ENCODE data around the gene PARD6G.
"Not testable (repeated sequence)": the region's sequence is repeated elsewhere in the genome, so short reads cannot be mapped to it uniquely, and the experiment has no call there.

The PARD6G gene

DNA sequence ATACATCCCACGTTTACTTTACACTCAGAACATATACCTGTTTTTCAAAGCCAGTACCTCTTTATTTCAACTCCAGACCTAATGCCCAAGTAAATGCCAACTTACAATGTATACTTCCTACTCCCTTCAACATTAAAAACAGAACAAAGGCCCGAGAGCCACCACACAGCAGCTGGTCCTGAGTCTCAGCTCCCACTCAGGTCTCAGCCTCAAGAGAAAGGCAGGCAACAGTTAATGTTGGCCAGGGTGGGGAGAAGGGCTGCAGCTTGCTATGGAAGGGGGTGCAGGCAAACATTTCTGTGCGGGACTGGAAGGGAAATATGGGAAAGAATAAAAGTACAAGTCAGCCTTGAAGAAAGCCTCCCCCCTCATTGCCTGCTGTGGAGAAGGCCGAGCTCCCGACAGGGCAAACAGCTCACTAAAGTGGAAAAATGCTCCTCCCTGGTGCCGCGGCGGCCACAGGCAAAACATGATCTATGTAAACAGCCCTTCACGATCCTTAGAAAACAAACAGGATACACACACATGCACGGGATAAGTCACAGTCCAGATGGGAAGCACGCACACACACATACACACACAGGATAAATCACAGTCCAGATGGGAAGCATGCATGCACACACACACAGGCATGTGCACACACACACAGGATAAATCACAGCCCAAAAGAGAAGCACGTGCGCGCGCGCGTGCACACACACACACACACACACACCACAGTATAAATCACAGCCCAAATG, 70.8 kb downstream of the PARD6G start:
- in situ Hi-C loops (cut with HindIII; ENCODE audit: low sequenced_read_pairs), result no loop called here

DNA sequence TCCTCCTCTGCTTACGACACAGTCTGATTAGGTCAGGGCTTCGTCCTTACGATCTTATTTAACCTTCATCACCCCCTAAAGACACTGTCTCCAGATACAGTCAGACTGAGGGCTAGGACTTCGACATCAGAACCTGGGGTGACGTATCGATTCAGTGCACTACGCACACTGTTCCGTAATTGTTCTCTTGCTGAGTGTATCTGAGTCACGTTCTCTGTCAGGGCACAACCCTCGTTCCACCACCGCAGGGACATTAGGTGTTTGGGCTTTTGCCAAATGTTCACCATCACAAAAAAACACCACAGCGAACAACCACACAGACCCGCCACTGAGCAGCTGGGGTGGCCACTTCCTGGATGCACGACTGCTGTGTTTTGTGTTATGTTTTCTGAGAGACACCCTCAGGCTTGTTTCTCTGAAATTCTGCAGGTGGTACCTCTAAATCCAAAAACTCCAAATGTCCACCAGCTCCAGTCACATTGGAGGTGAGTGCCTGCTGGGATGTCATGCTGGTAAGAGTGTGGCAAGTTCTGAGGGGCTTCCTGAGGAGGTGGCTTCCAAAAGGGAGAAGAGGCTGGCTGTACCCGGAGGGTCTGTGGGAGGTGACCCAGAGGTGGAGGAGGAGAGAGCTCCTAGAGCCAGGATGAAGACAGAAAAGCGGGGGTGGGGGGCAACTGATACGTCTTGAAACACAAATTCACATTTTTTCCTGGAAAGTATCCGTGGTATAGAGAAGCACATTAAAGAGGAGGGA, 71.7 kb downstream of the PARD6G start:
- in situ Hi-C loops (cut with HindIII; ENCODE audit: low sequenced_read_pairs), result no loop called here

DNA sequence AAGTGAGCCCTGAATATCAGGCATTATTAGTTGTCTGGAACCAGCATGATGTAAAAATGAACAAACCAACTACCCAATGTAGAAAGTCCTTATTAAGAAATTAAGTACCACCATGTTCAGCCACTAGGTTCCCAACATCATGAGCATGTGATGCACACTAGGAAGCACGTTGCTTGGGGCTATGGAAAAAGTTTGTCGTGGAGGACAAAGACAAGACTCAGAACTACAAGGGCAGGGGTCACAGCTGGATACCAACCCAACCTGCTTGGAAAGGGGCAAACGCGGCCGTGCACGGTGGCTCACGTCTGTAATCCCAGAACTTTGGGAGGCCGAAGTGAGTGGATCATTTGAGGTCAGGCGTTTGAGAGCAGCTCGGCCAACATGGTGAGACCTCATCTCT, 74.3 kb downstream of the PARD6G start:
- in situ Hi-C loops (cut with HindIII; ENCODE audit: low sequenced_read_pairs), result no loop called here

DNA sequence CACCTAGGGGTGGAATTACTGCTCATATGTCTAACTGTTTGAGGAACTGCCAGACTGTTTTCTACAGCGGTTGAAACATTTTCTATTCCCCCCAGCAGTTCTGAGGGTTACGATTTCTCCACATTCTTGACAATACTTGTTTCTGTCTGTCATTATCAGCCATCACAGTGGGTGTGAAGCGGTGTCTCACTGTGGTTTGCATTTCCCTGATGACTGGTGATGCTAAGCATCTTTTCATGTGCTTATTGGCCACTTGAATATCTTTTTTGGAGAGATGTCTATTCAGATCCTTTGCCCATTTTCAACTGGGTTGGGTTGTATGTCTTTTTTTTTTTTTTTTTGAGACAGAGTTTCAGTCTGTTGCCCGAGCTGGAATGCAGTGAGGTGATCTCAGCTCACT, 75.3 kb downstream of the PARD6G start:
- in situ Hi-C loops (cut with HindIII; ENCODE audit: low sequenced_read_pairs), result no loop called here

DNA sequence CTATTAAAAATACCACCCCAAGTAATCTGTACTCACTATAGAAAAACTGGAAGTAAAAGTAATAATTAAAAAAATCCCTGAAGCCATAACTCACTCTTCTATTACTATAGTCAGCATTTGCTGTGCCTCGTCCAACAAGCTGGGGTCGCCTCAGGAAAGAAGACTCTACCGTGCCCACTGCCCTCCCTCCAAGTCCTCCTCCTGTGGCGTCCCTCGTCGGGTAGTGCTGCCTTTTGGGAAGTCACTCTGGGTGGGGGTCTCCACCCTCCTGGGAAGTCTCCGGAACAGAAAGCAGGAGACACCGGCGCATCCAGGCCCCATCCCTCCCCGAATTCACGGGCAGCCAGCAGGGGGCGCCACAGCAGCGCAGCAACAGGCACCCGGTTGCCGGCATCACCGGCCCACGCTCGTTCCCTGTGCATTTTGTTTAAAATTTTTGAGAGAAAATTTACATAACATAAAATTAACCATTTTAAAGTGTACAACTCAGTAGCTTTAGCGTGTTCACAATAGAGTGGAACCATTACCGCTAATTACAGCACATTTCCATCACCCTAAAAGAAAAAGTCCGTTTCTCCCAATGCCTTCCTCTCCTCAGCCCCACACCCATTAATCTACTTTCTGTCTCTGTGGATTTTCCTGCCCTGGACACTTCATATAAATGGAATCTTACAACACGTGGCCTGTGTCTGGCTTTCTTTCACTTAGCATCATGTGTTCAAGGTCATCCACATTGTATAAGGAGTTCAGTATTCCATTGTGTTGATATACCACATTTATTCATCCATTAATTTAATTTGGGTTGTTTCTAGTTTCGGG, 76.1 kb downstream of the PARD6G start:
- in situ Hi-C loops (cut with HindIII; ENCODE audit: low sequenced_read_pairs), result no loop called here

DNA sequence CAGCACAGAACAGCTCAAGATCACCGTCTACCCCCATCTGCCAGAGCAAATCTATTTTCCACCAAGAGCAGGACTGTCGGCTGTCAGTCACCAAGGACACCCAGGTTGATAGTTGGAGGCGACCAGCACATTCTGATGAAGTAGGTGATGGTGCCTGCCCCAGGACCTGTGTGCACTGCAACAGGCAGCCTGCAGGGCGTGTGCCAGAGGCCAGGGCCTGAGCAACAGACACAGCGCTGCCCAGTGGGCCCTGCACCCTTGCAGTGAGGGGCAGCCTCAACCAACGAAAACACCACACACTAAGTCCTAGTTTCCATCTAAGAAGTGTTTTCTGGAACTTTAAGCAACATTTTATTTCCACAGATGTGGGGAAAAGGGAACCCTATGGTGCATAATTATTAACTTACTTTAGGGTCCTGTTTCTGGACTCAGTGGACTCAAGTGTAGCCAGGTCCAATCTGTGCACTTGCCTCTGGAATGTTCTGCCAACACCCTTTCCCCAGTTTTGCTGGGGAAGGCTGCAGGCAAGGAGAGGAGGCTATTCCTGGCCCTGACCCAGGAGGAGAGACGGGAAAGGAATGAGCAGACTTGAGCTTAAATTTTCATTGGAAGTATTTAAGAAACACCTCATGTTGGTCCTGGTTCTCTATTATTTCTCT, 76.8 kb downstream of the PARD6G start:
- in situ Hi-C loops (cut with HindIII; ENCODE audit: low sequenced_read_pairs), result no loop called here

DNA sequence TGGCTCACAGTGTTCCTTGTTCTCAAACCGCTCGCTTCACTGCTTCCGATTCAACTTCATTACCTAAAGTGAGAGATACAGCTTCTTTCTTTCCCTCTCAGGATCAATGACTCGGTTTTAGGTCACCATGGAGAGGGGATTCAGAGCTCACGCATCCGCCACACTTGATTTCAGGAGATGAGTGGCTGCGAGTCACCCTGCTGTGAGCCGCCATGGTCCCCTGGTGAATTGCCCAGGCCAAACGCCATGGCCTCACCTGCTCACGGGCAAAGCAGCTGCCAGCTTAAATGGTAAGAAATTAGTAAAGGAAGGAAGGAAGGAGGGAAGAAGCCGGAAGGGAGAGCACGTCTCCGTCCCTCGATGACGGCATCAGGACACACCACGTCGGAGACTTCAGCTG, 77.7 kb downstream of the PARD6G start:
- in situ Hi-C loops (cut with HindIII; ENCODE audit: low sequenced_read_pairs), result no loop called here

DNA sequence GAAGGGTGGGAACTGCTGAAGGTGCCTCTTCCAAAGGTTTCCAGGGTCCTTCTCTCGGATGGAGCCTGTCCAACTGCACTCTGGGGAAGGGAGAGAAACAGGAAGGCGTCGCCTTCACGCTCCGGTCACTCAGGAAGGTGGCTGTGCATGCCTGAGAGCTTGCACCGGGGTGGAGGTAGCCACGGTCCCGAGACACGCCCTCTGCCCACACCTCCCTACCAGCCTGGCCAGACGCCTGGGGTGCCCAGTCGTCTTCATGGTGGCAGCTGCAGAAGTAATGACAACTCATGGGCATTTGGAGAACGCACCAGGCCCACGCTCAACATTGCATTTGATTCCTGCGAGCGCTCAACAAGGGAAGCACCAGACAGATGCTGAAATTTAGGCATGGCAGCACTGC, 78.3 kb downstream of the PARD6G start:
- in situ Hi-C loops (cut with HindIII; ENCODE audit: low sequenced_read_pairs), result no loop called here

DNA sequence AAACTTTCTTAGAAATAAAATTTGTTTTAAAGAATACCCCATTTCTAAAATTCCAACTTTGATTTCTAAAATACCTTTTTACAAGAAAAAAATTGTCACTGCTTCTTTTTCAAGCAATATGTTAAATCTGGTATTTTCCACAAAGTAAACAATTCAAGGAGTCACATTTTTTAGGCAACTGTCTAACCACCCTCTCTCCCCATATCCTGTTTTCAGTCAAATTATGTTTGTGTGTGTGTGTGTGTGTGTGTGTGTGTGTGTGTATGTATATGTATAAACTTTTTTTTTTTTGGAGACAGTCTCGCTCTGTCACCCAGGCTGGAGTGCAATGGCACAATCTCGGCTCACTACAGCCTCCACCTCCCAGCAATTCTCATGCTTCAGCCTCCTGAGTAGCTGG, 79.0 kb downstream of the PARD6G start:
- in situ Hi-C loops (cut with HindIII; ENCODE audit: low sequenced_read_pairs), result no loop called here

DNA sequence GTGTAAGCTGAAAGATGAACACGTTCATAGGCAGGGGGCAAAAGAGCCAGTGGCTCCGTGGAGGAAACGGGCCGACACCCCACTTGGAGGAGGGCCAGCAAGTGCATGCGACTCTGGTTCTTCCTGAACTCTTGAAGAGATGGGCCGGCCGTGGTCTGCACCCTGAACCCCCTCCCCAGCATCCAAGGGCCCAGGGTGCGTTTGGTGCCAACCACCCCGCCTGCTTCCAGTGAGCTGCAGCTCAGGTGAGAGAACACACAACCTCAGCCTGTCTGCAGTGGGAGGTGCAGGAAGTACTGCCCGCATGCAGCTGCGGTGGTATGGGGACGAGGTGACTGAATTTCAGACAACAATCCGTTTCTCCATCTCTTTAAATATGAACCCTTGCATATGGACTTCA, 79.4 kb downstream of the PARD6G start:
- in situ Hi-C loops (cut with HindIII; ENCODE audit: low sequenced_read_pairs), result no loop called here

DNA sequence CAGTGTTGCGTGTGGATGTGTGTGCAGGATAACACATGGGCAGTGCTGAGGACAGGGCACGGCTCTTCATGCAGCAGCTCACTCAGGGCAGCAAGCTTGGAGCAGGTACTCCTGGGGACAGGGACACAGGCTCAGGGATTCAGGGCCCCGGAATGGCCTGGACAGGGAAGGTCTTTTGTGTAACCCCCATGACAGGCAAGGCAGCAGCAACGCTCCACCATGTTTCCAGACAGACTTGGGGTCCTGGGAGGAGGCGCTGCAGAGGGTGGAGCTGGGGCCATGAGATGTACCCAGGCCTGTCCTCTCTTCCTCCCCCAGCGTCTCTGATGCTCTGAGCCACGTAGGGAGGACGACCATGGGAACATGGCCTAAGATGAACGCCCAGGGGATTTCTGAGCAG, 80.0 kb downstream of the PARD6G start:
- in situ Hi-C loops (cut with HindIII; ENCODE audit: low sequenced_read_pairs), result no loop called here

DNA sequence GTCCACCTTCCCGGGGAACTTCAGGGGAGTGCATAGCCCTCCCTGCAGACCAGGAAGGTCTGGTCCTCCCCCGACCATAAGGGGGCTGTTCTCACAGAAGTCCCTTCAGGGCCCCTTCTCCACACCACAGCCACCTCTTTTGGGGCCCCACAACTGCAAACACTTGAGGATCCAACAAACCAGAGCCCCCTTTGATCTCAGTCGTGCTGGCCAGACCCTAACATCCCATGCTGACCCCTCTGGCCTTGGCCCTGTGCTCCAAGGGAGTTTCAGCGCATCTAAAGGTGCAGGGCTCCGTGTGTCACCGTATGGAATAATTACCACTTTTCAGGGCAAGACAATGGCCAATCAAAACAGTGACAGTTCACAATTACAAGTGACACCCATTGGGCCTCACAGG, 80.6 kb downstream of the PARD6G start:
- in situ Hi-C loops (cut with HindIII; ENCODE audit: low sequenced_read_pairs), result no loop called here

DNA sequence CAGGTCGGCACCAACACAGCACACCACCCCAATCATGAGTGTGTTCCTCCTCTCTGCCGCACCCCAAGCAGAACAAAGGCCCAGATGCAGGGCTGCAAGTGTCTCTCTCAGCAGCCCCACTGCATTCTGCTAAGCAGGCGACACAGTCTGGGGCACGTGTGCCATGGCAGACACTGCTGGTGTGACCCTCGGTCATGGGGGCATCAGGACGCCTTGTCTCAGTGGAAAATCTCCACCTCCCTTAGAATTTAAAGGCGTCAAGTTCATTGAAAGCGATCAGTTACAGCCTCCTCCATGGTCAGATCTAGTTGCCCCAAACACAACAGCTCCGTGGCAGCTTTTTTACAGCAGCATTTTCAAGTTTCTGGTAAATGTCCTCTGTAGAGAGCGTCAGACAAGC, 81.1 kb downstream of the PARD6G start:
- in situ Hi-C loops (cut with HindIII; ENCODE audit: low sequenced_read_pairs), result no loop called here

DNA sequence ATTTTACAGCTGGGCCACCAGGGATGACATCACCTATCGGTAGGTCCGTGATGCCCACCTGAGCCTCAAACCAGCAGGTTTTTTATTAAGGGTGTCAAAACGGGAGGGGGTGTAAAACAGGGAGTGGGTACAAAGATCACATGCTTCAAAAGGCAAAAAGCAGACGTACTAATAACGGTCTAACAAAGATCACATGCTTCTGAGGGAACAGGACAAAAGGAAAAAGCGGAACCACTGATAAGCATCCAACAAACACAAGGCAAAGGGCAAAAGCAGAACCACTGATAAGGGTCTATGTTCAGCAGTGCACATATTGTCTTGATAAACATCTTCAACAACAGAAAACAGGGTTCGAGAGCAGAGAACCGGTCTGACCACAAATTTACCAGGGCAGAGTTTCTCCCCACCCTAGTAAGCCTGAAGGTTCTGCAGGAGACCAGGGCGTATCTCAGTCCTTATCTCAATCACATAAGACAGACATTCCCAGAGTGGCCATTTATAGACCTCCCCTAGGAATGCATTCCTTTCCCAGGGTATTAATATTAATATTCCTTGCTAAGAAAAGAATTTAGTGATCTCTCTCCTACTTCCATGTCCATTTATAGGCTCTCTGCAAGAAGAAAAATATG, 82.5 kb downstream of the PARD6G start:
- in situ Hi-C loops (cut with HindIII; ENCODE audit: low sequenced_read_pairs), result not testable (repeated sequence)

DNA sequence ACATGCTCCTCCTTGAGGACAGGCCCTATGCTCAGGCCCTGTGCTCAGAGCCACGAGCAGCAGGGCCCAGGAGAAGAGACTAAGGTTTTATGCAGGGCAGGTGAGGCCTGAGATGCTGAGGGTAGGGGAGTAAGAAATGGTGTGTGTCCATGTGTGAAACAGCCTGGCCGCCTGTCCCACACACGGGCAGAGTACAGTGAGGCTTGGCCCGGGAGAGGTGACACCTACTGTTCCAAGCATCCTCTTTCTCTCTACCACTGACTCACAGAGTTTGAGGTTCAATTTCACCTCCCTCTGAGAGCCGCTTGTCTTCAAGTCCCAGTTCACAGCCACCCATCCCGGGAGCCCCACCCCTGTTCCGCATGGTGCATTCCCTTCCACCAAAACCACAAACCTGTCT, 84.1 kb downstream of the PARD6G start:
- in situ Hi-C loops (cut with HindIII; ENCODE audit: low sequenced_read_pairs), result no loop called here

DNA sequence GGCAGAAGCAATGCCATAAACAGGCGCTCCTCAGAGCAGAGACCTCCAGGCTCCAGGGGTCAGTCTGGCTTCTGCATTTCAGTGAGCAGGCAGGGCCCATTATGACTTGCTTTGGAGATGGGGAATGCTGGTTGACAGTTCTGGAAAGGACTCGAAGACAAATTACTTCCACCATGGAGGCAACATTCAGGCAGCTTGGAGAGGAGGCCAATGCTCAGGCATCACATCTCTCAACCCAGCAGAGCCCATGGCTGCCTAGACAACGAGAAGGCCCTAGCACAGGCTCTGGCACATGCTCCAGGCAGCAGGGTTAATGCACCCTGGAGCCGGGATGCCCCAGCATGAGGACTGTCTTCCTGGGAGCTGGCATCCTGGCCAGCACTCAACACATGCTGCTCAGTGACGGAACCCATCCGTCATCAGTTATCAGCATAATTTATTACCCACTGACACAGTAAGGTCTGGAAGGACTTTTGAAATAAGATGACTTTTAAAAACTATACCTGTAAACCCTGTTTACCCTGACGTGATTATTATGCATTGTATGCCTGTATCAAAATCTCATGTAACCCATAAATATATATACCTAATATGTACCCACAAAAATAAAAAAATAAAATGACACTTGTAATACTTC, 85.4 kb downstream of the PARD6G start:
- in situ Hi-C loops (cut with HindIII; ENCODE audit: low sequenced_read_pairs), result no loop called here

DNA sequence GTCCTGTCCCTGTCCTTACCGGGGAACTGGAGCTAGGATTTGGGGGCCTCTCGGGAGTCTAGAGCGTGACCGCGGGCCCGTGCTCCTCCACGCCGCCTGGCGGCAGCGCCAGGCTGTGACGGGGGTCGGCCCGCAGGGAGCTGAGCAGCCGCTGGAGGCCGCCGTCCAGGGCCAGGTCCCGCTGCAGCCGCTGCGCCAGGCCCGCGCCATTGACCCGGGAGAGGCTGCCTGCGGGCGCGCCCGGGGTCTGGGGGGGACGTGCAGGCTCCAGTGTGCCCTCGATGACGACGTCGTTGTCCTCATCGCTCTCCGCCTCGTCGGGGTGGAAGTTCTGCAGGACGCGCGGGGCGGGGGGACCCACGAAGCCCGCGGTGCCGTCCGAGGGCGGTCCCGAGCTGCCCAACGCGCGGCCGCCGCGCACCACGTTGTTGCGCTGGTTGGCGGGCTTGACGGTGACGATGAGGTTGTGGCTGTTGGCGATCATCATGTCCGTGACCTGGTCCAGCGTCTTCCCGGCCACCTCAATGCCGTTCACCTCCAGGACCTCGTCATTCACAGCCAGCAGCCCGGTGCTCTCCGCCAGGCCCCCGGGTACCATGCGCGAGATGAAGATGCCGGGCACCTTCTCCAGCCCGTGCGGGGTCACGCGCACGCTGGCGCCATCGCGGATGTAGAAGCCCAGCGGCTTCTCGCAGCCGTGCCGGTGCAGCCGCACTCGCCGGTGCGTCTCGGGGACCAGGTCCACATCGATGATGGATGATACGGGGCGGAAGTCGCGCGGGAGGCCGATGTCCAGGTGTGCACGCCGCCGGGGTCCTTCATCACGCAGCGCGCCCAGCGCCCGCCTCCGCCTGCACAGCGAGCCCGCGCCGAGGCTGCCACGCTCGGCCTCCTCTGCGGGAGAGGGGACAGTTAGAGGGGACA, 87.3 kb downstream of the PARD6G start:
- in situ Hi-C loops (cut with HindIII; ENCODE audit: low sequenced_read_pairs), result no loop called here

DNA sequence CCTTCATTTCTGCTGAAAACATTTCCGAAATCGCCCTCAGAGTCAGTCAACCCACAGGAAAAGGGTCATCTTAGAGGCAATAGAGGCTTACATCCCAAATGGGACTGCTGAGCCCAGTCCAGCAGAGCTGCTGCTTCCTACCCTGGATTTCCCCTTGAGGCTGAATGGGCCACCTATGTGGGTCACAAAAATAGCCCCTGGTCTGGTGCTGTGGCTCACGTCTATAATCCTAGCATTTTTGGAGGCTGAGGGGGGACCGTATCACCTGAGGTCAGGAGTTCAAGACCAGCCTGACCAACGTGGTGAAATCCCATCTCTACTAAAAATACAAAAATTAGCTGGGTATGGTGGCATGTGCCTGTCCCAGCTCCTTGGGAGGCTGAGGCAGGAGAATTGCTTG, 88.9 kb downstream of the PARD6G start:
- in situ Hi-C loops (cut with HindIII; ENCODE audit: low sequenced_read_pairs), result no loop called here

DNA sequence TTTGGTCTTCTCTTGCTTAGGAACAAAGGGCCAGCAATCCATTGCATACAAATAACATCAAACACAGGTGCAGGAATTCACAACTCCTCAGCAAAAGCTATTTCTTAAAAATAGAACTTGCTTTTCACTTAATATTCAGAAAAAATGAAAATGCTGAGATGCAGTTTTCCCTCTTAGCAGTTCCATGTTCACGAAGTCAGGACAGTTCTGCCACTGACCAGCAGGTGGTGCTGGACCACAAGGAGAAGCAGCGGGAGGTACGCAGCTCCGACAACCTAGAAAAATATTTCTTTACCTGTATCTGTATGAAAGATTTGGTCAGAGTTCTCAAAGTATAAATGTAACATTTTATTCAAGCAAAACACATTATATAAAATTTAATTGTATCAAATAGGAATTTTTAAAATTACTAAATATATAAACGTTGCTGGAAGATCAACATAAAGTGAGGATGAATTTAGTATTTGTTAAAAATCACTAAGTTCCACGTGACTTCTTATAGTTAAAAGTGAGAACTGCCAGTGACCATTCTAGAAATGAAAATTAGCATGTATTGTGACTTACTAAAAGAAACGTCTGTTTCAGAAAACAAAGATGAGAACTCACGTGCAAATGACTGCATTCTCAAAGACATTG, 89.5 kb downstream of the PARD6G start:
- in situ Hi-C loops (cut with HindIII; ENCODE audit: low sequenced_read_pairs), result no loop called here
